ES-I3 (cell line): Measurements from ENCODE around the gene FHAD1.

Source experiments
- H3K36me3 ChIP-seq: 2 replicates; pipeline ENCODE4 v1.6.1; 2013; ENCODE audit warnings: mild to moderate bottlenecking, low read length, control low read depth, moderate library complexity; ENCODE audit not compliant: insufficient read depth
- H3K4me1 ChIP-seq: 2 replicates; pipeline ENCODE4 v1.6.1; 2013; ENCODE audit warnings: mild to moderate bottlenecking, control low read depth, low read length; ENCODE audit not compliant: insufficient read depth
- H3K9ac ChIP-seq: 2 replicates; pipeline ENCODE4 v1.6.1; 2013; ENCODE audit warnings: low read depth, mild to moderate bottlenecking, low read length, moderate library complexity
- H3K9me3 ChIP-seq: 2 replicates; pipeline ENCODE4 v1.6.1; 2013; ENCODE audit warnings: mild to moderate bottlenecking, low read length, moderate library complexity; ENCODE audit not compliant: control insufficient read depth, insufficient read depth

Gene FHAD1

DNA sequence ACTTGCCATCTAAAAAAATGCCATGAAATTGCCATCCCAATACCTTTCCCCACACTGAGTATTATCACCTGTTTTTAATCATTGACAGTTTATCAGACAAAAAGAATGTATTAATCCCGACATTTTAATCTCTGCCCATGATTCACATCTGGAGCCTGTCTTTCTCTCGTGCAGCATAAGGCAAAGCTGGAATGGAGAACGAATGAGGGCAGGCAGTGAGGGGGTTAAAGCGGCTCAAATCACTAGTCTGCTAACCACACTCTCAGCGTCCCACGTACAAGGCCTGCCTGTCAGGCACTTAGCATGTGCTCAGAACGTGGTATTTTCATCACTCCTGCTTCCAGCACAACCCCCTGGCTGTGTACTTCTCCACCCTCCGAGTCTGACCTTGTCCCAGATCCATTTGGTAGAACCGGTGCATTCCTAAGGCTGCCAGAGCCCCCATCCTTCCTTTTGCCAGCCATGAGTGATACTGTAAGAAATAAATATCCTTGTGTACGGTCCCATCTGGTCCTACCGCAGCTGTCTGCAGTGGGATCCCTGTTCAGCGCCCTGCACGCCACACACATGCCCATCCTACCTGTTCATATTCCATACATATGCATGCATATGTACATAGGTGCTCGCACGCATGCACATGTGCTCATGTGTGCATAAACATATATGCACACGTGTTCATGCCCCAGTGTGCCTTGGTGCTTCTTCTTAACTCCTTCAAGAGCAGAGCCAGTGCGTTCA lies 34.6 kb upstream of the FHAD1 start:
- Histone ChIP-seq H3K9me3 (no peaks in the 10 kb centered on the region), H3K9ac (no peak overlapping the region), H3K36me3 (no peaks in the 10 kb centered on the region), H3K4me1 (peaks cover 15% of the 10 kb centered on the region; the same call in 1 of the 2 replicates)

- Histone ChIP-seq H3K9me3 (no peaks in the 10 kb centered on the region), H3K9ac (no peak overlapping the region), H3K4me1 (peaks cover 9% of the 10 kb centered on the region; the same call in 1 of the 2 replicates), H3K36me3 (no peaks in the 10 kb centered on the region)
Measured at GRCh38 chr1:15212954-15213291, 34.1 kb upstream of the FHAD1 start.

GRCh38 chr1:15213341-15213821 lies 33.6 kb upstream of the FHAD1 start:
- Histone ChIP-seq H3K9me3 (0 out of 2 replicates have a peak, but pooled peaks cover 1% of the 10 kb centered on the region), H3K36me3 (no peaks in the 10 kb centered on the region), H3K4me1 (peaks cover 7% of the 10 kb centered on the region; the same call in 1 of the 2 replicates), H3K9ac (no peak overlapping the region)

GRCh38 chr1:15214527-15214926 lies 32.5 kb upstream of the FHAD1 start:
- H3K9me3 ChIP-seq = peaks cover 6% of the 10 kb centered on the region
- H3K36me3 ChIP-seq = no peaks in the 10 kb centered on the region
- no peak overlapping the region for H3K9ac ChIP-seq
- H3K4me1 ChIP-seq = peaks cover 7% of the 10 kb centered on the region; the same call in 1 of the 2 replicates

DNA sequence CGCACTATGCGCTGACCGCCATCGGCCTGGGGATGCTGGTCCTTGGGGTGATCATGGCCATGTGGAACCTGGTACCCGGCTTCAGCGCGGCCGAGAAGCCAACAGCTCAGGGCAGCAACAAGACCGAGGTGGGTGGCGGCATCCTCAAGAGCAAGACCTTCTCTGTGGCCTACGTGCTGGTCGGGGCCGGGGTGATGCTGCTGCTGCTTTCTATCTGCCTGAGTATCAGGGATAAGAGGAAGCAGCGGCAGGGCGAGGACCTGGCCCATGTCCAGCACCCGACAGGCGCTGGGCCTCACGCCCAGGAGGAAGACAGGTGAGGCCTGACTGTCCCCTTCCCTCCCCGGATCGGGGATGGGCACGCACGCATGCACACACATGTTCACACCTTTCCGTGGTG lies 31.9 kb upstream of the FHAD1 start:
- Histone ChIP-seq H3K9ac (no peak overlapping the region), H3K36me3 (peaks cover 3% of the 10 kb centered on the region; the same call in 1 of the 2 replicates), H3K4me1 (peaks cover 7% of the 10 kb centered on the region; the same call in 1 of the 2 replicates), H3K9me3 (peaks cover 6% of the 10 kb centered on the region)

GRCh38 chr1:15217654-15218053 lies 29.4 kb upstream of the FHAD1 start:
- Histone ChIP-seq H3K9ac (no peak overlapping the region), H3K4me1 (peaks cover 7% of the 10 kb centered on the region; the same call in 1 of the 2 replicates), H3K36me3 (peaks cover 3% of the 10 kb centered on the region; the same call in 1 of the 2 replicates), H3K9me3 (peaks cover 6% of the 10 kb centered on the region)

GRCh38 chr1:15218287-15219279 lies 28.4 kb upstream of the FHAD1 start:
- Histone ChIP-seq H3K4me1 (peaks cover 7% of the 10 kb centered on the region; the same call in 1 of the 2 replicates), H3K9ac (no peak overlapping the region), H3K36me3 (peaks cover 3% of the 10 kb centered on the region; the same call in 1 of the 2 replicates)

DNA sequence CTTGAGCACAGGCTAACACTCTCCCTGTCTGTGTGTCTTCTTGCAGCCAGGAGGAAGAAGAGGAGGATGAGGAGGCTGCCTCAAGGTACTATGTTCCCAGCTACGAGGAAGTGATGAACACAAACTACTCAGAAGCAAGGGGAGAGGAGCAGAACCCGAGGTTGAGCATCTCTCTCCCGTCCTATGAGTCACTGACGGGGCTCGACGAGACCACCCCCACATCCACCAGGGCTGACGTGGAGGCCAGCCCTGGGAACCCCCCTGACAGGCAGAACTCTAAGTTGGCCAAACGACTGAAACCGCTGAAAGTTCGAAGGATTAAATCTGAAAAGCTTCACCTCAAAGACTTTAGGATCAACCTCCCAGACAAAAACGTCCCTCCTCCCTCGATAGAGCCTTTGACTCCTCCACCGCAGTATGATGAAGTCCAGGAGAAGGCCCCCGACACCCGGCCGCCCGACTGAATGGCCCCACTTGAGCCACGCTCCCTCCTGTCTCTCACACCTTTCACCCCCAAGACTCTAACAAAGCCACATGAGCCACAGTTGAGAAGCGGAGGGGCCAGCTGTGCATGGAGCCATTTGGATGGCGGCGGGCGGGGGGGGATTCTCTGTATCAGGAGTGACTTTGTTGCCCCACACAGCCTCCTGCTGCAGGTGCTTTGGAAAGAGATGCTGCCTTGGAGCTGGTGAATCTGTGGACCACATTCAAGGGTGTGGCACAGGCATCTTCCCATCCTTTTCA lies 27.6 kb upstream of the FHAD1 start:
- peaks cover 6% of the 10 kb centered on the region for H3K9me3 ChIP-seq
- H3K9ac ChIP-seq = no peak overlapping the region
- peaks cover 3% of the 10 kb centered on the region; the same call in 1 of the 2 replicates for H3K4me1 ChIP-seq
- H3K36me3 ChIP-seq = peaks cover 3% of the 10 kb centered on the region; the same call in 1 of the 2 replicates

More at GRCh38 chr1:15218287-15219279, 28.4 kb upstream of the FHAD1 start:
- H3K9me3 ChIP-seq = peaks cover 6% of the 10 kb centered on the region

DNA sequence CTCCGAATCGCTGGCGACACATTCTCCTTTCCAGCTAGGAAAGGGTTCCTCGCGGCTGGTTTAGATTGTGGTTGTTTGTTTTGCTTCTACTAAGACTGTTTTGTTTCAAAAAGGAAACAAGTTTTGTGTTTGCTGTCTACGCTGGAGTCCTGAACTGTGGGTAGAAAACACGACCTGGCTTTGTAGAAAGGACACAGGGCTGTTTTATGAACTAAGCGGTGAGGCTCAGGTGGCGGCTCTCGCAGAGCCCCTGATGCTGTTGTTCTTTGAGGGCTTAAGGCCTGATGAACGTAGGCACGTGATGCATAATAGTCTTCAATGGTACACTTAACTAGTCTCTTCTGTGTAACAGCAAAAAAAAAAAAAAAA lies 27.0 kb upstream of the FHAD1 start:
- H3K36me3 ChIP-seq = peaks cover 3% of the 10 kb centered on the region; the same call in 1 of the 2 replicates
- H3K9me3 ChIP-seq = peaks cover 6% of the 10 kb centered on the region
- no peaks in the 10 kb centered on the region for H3K4me1 ChIP-seq
- H3K9ac ChIP-seq = no peak overlapping the region

DNA sequence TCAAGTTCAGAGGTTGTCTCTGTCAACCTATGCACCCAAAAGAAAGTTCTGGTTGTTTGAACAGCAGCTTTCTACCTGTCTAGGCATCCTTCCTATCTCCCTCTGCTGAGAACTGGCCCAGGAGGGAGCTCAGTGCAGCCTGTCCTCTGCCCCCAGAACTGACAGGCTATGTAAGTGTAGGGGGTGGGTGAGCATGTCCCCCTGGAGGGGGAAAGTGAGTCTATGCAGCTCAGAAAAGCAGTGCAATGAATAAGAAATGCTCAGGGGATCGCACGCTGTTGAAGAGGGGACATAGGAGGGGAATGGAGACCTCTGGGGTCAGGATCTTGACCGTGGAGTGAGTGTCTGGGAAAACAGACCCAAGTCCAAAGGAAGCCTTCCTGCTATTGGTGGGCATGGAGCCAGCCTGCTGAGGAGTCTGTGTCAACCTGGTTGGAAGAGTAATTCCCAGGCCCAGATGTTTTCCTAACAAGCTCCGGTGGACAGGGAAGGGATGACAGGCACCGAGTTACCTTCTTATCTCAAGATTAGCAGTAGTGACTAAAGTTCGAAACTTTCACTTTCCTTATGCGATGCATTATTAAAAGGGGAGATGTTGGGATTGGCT lies 26.1 kb upstream of the FHAD1 start:
- Histone ChIP-seq H3K9ac (no peak overlapping the region), H3K4me1 (no peaks in the 10 kb centered on the region), H3K36me3 (peaks cover 3% of the 10 kb centered on the region; the same call in 1 of the 2 replicates), H3K9me3 (peaks cover 6% of the 10 kb centered on the region)

DNA sequence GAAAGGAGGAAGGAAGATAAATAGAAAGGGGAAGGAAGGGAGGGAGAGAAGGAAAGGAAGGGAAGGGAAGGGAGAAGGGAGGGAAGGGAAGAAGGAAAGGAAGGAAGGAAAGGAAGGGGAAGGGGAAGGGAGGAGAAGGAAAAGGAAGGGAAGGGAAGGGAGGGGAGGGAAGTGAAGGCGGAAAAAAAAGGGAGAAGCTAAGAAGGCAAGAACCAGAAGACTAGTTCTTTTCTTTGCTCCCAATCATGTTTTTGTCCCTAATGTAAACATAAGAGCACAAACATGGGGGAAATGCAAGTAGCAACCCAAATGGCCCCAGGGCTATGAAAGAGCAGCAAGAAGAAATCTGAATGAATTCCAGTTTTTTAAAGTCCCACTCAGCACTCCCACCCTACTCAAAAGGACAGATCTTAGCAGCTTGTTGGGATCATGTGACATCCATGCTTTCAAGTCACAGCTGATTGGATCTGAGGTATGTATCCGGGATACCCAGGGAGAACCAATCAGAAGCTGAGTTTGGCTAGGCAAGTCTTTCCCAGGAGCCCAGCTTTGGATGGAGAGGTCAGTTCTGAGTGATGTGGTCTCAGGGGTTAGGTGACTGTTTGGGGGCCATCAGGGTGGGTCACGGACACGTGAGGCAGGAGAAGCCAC lies 24.2 kb upstream of the FHAD1 start:
- Histone ChIP-seq H3K9ac (no peak overlapping the region), H3K9me3 (peaks cover 6% of the 10 kb centered on the region), H3K36me3 (peaks cover 3% of the 10 kb centered on the region; the same call in 1 of the 2 replicates), H3K4me1 (no peaks in the 10 kb centered on the region)

DNA sequence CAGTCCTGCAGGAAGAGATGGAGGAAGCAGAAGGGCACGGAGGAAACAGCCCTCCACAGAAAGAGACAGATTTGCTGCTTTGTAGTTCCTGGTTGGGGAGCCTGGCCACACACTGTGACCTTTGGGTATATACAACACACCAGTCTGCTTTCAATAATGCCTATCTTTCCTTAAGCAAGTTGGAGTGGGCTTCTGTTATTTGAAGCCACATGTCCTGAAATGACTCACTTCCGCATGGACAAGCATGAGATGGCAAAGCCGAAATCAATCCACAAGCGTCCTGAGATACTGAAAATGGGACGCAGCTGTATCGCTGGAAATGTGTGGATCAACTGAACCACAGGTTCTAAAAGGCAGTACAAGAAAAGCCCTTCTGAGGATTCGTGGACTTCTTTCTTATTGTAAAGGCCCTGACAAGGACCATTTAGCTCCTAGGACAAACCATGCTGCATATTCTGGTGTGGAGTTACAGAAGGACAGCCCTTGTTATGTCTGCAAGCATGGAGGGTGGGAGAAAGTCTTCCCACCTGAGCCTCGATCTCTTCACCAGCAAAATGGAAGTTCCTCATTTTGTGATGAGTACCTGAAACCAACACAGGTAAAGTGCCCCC lies 22.7 kb upstream of the FHAD1 start:
- Histone ChIP-seq H3K9me3 (no peaks in the 10 kb centered on the region), H3K4me1 (no peaks in the 10 kb centered on the region), H3K9ac (no peak overlapping the region), H3K36me3 (peaks cover 3% of the 10 kb centered on the region; the same call in 1 of the 2 replicates)

GRCh38 chr1:15224974-15225373 lies 22.0 kb upstream of the FHAD1 start:
- H3K9ac ChIP-seq = no peak overlapping the region
- H3K9me3 ChIP-seq = no peaks in the 10 kb centered on the region
- H3K4me1 ChIP-seq = no peaks in the 10 kb centered on the region
- H3K36me3 ChIP-seq = peaks cover 1% of the 10 kb centered on the region; the same call in 1 of the 2 replicates
